Cerebellar nuclear complex (tissue), 1 donor: ENCODE results near the gene EMID1.

ENCODE experiments used
- DNase-seq, 2 experiments: peaks; one replicate each; lab custom pipeline; 2025; lab: John Stamatoyannopoulos, UW

Gene EMID1

GRCh38 chr22:29260601-29261315 lies 55.1 kb downstream of the EMID1 start:
- no peak for DNase-seq

- DNase-seq, result no peak
Measured at GRCh38 chr22:29263791-29264276, 58.1 kb downstream of the EMID1 start.

GRCh38 chr22:29265305-29265704 lies 59.6 kb downstream of the EMID1 start:
- DNase-seq, result no peak

GRCh38 chr22:29265929-29266328 lies 60.2 kb downstream of the EMID1 start:
- DNase-seq, result no peak

- DNase-seq, result no peak
Measured at GRCh38 chr22:29266564-29267461, 61.1 kb downstream of the EMID1 start.

GRCh38 chr22:29267462-29267857 lies 61.8 kb downstream of the EMID1 start:
- DNase-seq, result no peak

- DNase-seq, result peak in 1 of 2 experiments; percentile 97
Measured at GRCh38 chr22:29267858-29268510, 62.3 kb downstream of the EMID1 start, which contains the start of the genes EWSR1 and RHBDD3. Gene EWSR1 (plus strand): TSS chr22:29268268. CDS start chr22:29268337, 69 bp downstream. Gene RHBDD3 (minus strand): TSS chr22:29267981. CDS start chr22:29265626, 2,355 bp downstream.

- DNase-seq, result peak in 1 of 2 experiments; percentile 3
Measured at GRCh38 chr22:29268511-29269229, 63.0 kb downstream of the EMID1 start.

- DNase-seq, result no peak
Measured at GRCh38 chr22:29269230-29269604, 63.5 kb downstream of the EMID1 start.

GRCh38 chr22:29269731-29270474 lies 64.2 kb downstream of the EMID1 start:
- no peak for DNase-seq

GRCh38 chr22:29270475-29271271 lies 65.0 kb downstream of the EMID1 start:
- DNase-seq, result no peak

GRCh38 chr22:29272624-29273023 lies 66.9 kb downstream of the EMID1 start:
- DNase-seq, result no peak

- DNase-seq, result no peak
Measured at GRCh38 chr22:29275167-29275566, 69.5 kb downstream of the EMID1 start.

- DNase-seq, result no peak
Measured at GRCh38 chr22:29275819-29276565, 70.3 kb downstream of the EMID1 start.

- no peak for DNase-seq
Measured at GRCh38 chr22:29277927-29278326, 72.2 kb downstream of the EMID1 start.

GRCh38 chr22:29284196-29284595 lies 78.5 kb downstream of the EMID1 start:
- no peak for DNase-seq

GRCh38 chr22:29288837-29289236 lies 83.1 kb downstream of the EMID1 start:
- no peak for DNase-seq

GRCh38 chr22:29290061-29290460 lies 84.4 kb downstream of the EMID1 start:
- DNase-seq, result no peak

GRCh38 chr22:29291215-29291614 lies 85.5 kb downstream of the EMID1 start:
- no peak for DNase-seq
